CMK (cell line): ENCODE results near the gene BAIAP3.

Experiments
- DNase-seq: peaks from one replicate; pipeline ENCODE4 v3.0.0-alpha.2; 2010; ENCODE audit warnings: low read depth

Gene BAIAP3

DNA sequence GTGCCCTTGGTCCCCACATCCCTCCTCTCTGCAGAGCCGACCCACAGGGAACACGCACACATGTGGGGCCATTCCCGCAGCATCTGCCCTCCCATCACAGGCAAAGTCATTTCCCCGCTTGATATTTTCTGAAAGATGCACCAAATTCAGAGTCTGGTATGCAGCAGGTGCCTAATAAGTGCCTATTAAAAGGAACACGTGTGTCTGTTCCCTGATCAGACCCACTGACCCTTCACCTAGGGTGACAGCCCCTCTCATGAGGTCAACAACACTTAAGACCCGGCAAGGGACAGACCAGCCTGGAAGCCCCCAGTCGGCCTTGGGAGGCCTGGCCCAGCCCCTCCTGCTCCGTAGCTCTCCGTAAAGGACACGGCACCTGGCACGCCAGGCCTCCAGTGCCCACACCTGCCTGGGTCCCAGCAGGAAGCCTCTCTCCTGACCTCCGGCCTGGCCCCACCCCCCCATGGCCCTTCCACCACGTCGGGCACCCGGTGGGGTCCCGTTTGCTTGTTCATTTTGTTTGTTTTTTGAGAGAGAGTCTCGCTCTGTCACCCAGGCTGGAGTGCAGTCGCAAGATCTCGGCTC lies 61.0 kb downstream of the BAIAP3 start:
- DNase-seq = no peak

- DNase-seq = no peak
Observed at GRCh38 chr16:1395444-1396031, 62.1 kb downstream of the BAIAP3 start.

DNA sequence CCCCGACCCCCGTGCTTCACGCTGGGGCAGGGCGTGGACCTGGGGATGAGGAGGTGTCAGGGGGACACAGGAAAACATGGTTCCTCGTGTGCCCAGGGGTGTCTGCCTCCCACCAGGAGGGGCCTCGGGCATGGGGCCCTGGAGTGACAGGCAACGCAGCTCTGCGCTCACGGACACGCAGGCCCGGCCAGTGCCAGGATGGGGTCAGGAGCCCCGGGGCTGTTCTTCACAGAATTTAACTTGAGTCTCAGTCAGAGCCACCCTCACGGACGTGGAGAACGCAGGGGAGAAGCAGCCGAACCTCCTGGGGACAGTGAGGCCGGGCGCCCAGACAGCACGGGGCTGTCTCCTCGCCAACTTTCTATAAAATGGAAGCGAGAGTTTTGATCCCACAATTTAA lies 64.3 kb downstream of the BAIAP3 start:
- DNase-seq = no peak

DNA sequence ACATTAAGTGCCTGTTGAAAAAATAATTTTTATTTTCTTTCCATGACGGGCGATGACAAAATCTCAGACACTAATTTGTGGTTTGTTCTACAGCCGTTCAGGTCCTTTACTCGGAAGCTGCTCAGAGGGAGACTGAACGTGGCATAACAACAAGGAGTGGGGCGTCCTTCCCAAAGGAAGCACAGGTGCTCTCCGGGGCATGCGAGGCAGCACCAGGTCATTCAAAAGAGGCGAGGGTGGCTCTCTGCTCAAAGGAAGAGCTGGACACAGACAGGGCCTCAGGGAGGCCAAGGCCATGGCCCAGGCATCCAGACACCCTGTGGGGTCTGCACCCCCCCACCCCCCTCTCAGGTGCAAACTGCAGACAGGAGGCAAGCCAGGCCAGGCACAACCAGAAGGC lies 64.9 kb downstream of the BAIAP3 start:
- DNase-seq = no peak
